MV-4-11 (cell line): ENCODE data around the gene RELN.
"Not testable (repeated sequence)": the region's sequence is repeated elsewhere in the genome, so short reads cannot be mapped to it uniquely, and the experiment has no call there.

Source experiments
- DNase-seq: peaks from one replicate; lab custom pipeline; 2025; lab: John Stamatoyannopoulos, UW

Gene RELN

DNA sequence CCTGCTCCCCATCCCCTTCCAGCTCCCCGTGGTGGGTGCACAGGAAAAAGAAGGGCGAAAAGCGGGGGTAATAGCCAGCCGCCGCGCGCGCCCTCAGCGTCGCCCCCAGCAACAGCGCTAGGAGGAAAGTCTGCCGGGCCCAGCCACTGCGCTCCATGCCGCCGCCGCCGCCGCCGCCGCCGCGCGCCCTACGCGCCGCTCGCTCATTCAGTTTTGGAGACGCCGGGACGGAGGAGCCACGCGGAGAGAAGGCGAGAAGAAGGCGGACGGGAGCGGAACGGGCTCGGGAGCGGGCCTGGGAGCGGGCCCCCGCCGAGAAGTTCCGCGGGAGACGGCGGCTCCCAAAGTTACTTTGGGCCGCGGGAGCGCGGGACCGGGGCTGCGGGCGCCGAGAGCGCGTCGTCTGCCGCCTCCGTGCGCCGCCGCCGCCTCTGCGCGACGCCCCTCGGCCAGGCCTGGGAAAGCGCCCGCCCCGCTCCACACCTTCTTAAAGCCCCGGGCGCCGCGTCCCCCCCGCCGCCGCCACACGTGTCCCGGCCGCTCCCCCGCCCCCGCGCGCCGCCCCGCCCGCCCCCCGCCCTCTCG lies at the start of gene RELN:
TSS of gene RELN (minus strand) at position 459 of the 585 bp plus-strand sequence. CDS start at position 157, 302 bp downstream.
- no peak for DNase-seq

- no peak for DNase-seq
Observed at GRCh38 chr7:104038136-104038535, 48.7 kb upstream of the RELN start.

DNA sequence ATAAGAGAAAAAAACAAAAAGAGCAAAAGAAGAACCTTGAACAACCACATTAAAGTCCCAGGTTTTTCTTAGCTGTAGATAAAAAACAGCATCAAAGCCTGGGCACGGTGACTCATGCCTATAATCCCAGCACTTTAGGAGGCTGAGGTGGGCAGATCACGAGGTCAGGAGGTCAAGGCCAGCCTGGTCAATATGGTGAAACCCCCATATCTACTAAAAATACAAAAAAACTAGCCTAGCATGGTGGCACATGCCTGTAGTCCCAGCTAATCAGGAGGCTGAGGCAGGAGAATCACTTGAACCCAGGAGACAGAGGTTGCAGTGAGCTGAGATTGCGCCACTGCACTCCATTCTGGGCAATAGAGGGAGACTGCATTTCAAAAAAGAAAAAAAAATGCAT lies 47.4 kb upstream of the RELN start:
- DNase-seq, result not testable (repeated sequence)

DNA sequence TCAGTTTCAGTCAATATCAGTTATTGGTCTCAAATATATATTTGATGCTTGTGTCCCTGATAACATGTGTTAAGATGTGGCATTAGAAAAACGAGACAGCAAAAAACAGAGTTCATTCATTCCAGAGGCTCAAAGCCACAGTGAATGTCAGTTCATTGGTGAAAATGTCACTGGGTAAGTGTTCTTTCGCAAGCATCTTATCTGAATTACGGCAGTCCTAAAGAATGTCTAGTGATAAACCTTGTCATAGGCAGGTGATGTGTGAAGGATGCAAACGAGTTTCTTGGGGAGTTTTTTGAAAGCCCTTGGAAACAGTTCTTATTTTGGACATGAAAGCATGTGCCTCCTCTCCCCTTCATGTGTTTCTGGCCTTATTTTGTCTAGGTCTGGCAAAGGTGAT lies 45.9 kb upstream of the RELN start:
- no peak for DNase-seq

GRCh38 chr7:104034679-104035078 lies 45.2 kb upstream of the RELN start:
- no peak for DNase-seq

- no peak for DNase-seq
Observed at GRCh38 chr7:104033837-104034236, 44.4 kb upstream of the RELN start.

- no peak for DNase-seq
Observed at GRCh38 chr7:104032486-104032885, 43.0 kb upstream of the RELN start.

- DNase-seq, result no peak
Observed at GRCh38 chr7:104029765-104030164, 40.3 kb upstream of the RELN start.

GRCh38 chr7:104024632-104025031 lies 35.2 kb upstream of the RELN start:
- no peak for DNase-seq

DNA sequence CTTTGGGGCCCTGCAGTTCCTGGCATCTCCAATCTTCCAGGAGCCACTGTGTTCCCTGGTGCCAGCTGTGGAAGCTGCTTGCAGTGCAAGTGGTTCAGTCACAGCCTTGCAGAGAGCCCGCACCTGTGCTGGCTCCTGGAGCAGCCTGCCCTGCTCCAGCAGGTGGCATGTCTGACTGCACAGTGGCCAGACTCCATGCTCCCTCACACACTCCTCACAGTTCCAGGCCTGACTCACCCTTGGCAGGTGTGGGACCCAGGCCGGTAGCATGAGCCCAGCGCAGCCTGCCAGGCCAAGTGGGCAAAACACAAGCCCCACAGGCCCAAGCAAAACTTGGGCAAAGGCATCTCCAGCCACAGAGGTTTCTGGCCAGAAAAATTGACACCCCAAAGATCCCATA lies 33.6 kb upstream of the RELN start:
- DNase-seq, result no peak

DNA sequence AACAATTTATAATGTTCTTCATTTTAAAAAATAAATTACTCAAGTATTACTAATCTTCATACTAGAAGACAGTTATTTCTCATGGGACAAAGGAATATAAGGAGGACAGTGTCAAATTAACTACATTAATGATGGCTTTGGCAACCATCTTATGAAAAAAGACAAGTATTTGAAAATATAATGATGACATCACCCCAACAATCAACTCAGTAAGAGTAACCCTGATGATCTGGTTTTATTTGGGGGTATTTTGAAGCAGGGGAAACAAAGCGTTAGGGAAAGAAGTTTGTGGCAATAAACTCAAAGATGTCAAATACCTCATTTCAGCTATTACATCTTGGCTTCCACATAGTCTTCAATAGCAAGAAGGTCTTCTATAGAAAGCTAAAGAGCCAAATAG lies 29.0 kb upstream of the RELN start:
- no peak for DNase-seq

GRCh38 chr7:104017001-104017400 lies 27.5 kb upstream of the RELN start:
- DNase-seq, result no peak

DNA sequence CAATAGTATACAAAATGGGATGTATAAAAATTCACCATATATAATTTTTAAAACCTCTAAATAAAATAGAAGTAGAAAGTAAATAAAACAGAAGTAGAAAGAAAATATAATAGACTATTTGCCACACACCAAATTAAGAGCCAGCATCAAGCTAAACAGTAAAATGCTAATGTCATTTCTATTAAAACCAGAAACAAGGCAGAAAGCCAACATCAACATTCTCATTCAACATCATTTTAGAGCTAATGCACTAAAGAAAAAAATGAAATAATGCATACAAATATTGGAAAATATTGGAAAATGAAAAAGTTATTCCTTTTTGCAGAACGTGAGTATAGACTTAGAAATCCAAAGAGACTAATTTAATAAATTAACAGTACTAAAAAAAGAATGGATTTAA lies 23.4 kb upstream of the RELN start:
- no peak for DNase-seq

DNA sequence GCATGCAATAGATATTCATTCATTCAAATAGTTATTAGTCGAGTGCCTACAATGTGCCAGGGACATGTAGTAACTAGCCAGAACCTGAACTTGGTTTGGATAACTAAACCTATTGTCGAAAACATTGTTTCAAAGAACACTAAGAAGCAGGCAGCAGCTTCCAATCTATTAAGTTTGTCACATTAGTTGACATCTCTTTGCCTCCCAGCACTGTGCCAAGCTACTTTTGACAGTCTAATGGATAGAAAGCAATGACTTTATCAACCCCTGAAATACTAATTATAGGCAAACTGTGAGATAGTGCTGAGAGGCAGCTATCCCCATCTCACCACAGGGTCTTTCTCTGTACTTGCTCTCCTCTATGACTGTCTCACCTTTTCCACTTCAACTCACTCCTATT lies 22.4 kb upstream of the RELN start:
- DNase-seq, result no peak

- DNase-seq, result no peak
Observed at GRCh38 chr7:104010052-104010909, 20.8 kb upstream of the RELN start.

- no peak for DNase-seq
Observed at GRCh38 chr7:104008107-104008506, 18.6 kb upstream of the RELN start.

GRCh38 chr7:104007614-104008013 lies 18.2 kb upstream of the RELN start:
- no peak for DNase-seq

- DNase-seq, result no peak
Observed at GRCh38 chr7:104005197-104005596, 15.7 kb upstream of the RELN start.

- DNase-seq, result no peak
Observed at GRCh38 chr7:103996639-103997038, 7.2 kb upstream of the RELN start.

DNA sequence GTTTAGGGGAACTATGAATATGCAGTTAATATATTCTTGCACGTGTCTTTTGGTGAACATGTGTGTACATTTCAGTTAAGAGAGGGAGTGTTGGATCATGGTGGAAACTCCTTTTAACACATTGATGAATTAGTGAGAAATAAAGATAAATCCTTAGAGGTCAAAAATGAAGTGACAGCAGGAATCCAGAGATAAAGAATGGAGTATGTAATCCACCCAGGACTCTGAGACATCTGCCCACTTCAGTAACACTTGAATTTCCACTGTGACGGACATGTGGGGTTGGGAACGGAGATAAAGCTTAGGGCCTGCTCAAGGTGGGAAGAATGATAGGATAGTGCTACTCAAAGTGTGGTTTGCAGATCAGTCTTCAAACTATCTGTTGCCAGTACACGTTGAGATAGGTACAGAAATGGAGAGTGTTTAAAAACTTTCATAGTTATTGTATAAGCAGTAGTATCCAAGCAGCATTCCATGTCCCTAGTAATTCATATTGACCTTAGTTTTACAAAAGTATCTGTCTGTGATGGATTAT lies 6.6 kb upstream of the RELN start:
- no peak for DNase-seq

GRCh38 chr7:103995554-103995953 lies 6.1 kb upstream of the RELN start:
- no peak for DNase-seq

DNA sequence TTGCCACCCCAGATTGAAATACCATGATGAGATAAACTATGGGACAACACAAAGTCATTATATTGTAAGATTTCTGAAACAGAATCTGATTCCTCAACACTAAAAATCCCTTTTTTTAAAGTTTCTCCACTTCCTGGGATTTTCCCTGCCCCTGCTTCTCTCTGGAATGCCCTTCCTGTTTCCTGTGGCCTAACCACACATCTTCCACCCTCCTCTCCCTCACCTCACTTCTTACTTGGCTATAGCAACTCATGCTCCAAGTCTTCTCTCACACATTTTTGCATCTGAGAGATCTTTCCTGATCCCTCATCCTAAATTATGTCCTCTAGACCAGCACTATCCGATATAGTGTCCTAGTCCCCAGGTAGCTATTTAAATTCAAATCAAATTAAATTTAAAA lies 4.1 kb upstream of the RELN start:
- no peak for DNase-seq

DNA sequence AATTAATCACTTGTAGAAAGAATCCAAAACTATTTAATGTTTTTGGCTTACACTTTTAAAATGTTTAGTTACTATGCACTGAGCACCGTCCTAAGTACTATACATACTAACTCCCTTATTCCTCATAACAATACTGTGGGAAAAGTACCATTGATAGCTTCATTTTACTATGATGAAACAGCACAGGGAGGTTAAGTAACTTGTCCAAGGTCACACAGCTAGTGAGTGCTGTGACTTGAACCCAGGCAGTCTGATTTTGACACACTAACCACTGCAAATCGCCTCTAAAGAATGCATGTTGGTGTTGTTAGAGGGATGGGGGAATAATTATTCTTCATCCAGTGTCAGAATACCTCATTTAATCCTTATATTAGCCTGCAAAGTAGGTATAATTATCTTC lies 1.9 kb upstream of the RELN start:
- no peak for DNase-seq

GRCh38 chr7:103990991-103991390 lies 1.5 kb upstream of the RELN start:
- DNase-seq, result no peak
